ENCODE measurements around the gene OR4K1.
"Not testable (repeated sequence)": the region's sequence is repeated elsewhere in the genome, so short reads cannot be mapped to it uniquely, and the experiment has no call there.

OR4K1 gene

GRCh38 chr14:19930617-19931016 lies at the start of gene OR4K1:
TSS of gene OR4K1 (plus strand) at chr14:19930917. CDS start at chr14:19935667, 4,750 bp downstream.
- no peak for DNase-seq

GRCh38 chr14:19895282-19895681 lies 35.4 kb upstream of the OR4K1 start:
- no peak for DNase-seq

- DNase-seq = no peak
Measured at GRCh38 chr14:19900999-19901398, 29.7 kb upstream of the OR4K1 start.

GRCh38 chr14:19902409-19902808 lies 28.3 kb upstream of the OR4K1 start:
- DNase-seq = no peak

GRCh38 chr14:19906665-19907064 lies 24.1 kb upstream of the OR4K1 start:
- DNase-seq = no peak

- no peak for DNase-seq
Measured at GRCh38 chr14:19911114-19911513, 19.6 kb upstream of the OR4K1 start.

- DNase-seq = no peak
Measured at GRCh38 chr14:19917243-19917642, 13.5 kb upstream of the OR4K1 start.

- DNase-seq = no peak
Measured at GRCh38 chr14:19917955-19918518, 12.7 kb upstream of the OR4K1 start.

- no peak for DNase-seq
Measured at GRCh38 chr14:19918553-19919264, 12.0 kb upstream of the OR4K1 start.

- DNase-seq = no peak
Measured at GRCh38 chr14:19920021-19920657, 10.6 kb upstream of the OR4K1 start, which contains the start of gene OR4K5. TSS of gene OR4K5 (plus strand) at chr14:19920607. CDS start at chr14:19920607, 0 bp downstream.

GRCh38 chr14:19941668-19942067 lies 11.0 kb downstream of the OR4K1 start:
- no peak for DNase-seq

- DNase-seq = no peak
Measured at GRCh38 chr14:19947413-19948090, 16.8 kb downstream of the OR4K1 start.

- no peak for DNase-seq
Measured at GRCh38 chr14:19949218-19949617, 18.5 kb downstream of the OR4K1 start.

- not testable (repeated sequence) for DNase-seq
Measured at GRCh38 chr14:19969735-19970134, 39.0 kb downstream of the OR4K1 start.

- no peak for DNase-seq
Measured at GRCh38 chr14:19974844-19975243, 44.1 kb downstream of the OR4K1 start.

- no peak for DNase-seq
Measured at GRCh38 chr14:19975291-19975690, 44.6 kb downstream of the OR4K1 start, which contains the start of gene OR4K15. TSS of gene OR4K15 (plus strand) at chr14:19975591. CDS start at chr14:19975591, 0 bp downstream.

Data from fibroblast of skin of right quadriceps (primary cell).